Right lobe of liver (tissue), 6 donors: Measurements from ENCODE around the gene TWF2. TPM values are rescaled to one million over a fixed set of nuclear protein-coding genes. Genes with fewer than 3 reads are reported as not detected.

Experiments used
- ATAC-seq, 4 donors: fragments of 200-7000 bp; cut with Tn5 transposase; one replicate each; pipeline ENCODE4 v1.9.1; 2020; ENCODE audit warnings: mild to moderate bottlenecking in 4 of 4, moderate library complexity in 4 of 4
- DNase-seq, 3 donors: peaks; one replicate each; pipeline ENCODE4 v3.0.0-alpha.2; 2020
- H3K27ac ChIP-seq, 3 donors: fragments of 200-600 bp; one replicate each; pipeline ENCODE4 v1.8.0; 2022
- H3K27me3 ChIP-seq, 2 donors: fragments of 200-600 bp; one replicate each; pipeline ENCODE4 v1.8.0; 2022
- H3K36me3 ChIP-seq, 4 donors: fragments of 200-600 bp; sonication (generic) in 1 of 4; one replicate each; pipeline versions ENCODE4 v1.5.1 to v1.8.0; 2017 to 2022; ENCODE audit warnings: control low read depth in 1 of 4
- H3K4me1 ChIP-seq, 4 donors: fragments of 200-600 bp; sonication (generic) in 1 of 4; one replicate each; pipeline versions ENCODE4 v1.5.1 to v1.8.0; 2017 to 2022; ENCODE audit warnings: control low read depth in 1 of 4
- H3K4me3 ChIP-seq, 3 donors: fragments of 200-600 bp; one replicate each; pipeline ENCODE4 v1.8.0; 2022
- H3K9me3 ChIP-seq, 4 donors: fragments of 200-600 bp; sonication (generic) in 1 of 4; one replicate each; pipeline versions ENCODE4 v1.5.1 to v1.8.0; 2017 to 2022; ENCODE audit warnings: control low read depth in 1 of 4
- CTCF ChIP-seq, 4 donors: fragments of 200-600 bp in 3 of 4; fragments of 450-650 bp in 1 of 4; IDR thresholded peaks; one replicate each; pipeline versions ENCODE4 v1.5.1 to v1.8.0; 2016 to 2022; ENCODE audit warnings: antibody characterized with exemption in 4 of 4, mild to moderate bottlenecking in 2 of 4
- POLR2A ChIP-seq: fragments of 450-650 bp; IDR thresholded peaks from one replicate; pipeline ENCODE4 v1.6.1; 2017; ENCODE audit warnings: antibody characterized with exemption, mild to moderate bottlenecking
- WGBS: methylation state at CpG from one replicate; pipeline ENCODE4 v1.1.6; 2018; ENCODE audit warnings: low coverage, low lambda C conversion rate; ENCODE audit not compliant: insufficient coverage; ENCODE audit errors: missing lambda C conversion rate; 5-methylcytosine and 5-hydroxymethylcytosine counted together
- intact Hi-C, 2 donors: fragments of 100-400 bp; cut with DNase I; formaldehyde crosslinking; loops; one replicate each; pipeline versions ENCODE4 v1.11.2 to v1.14.1; 2022
- total RNA-seq, 6 experiments: library from RNA; depleted of rRNA in 2 of 6; stranded (reverse); fragments of >200 nt in 2 of 6; fragmentation: NEBNext Ultra II Directional in 3 of 6; extraction: Animal tissue kit (Norgen Biotek cat#: 25700) in 3 of 6; gene quantifications; one replicate each; pipeline versions ENCODE4 v1.1.0 to v1.2.4, GENCODE V29; 2016 to 2023
- donor health status: DM: no; HTN: yes; CAD: no.
- donor health status: DM: no; HTN: no; CAD: no.
- donor health status: DM: no; HTN: no; CAD: no.
- donor health status: DM: no; HTN: yes; CAD: no.
- donor health status: DM: no; HTN: yes; CAD: no.

Gene TWF2
- total RNA-seq, 6 experiments from 2014 or later: 12.9 to 34.4 (median 23.7) TPM

DNA sequence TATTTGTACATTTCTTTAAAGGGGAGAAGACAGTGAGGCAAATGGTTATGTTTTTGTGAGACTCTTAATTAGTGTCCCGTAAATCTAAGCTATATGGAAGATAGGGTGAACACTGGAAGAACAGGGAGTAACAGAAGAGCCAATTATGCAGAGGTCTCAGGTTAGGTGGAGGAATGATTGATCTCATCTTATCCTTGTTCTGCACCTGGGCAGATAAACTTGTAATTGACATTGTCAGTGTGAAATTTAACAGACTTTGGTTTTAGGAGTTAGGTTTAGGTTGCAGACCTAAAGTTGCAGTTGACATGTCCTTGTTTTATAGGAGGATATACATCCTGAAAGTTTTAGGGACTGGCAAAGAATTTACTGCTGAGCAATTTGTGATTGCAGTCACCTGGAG, 3.1 kb upstream of the TWF2 start:
- no peak overlapping the region for H3K4me3 ChIP-seq
- no peaks in the 10 kb centered on the region for H3K36me3 ChIP-seq
- ATAC-seq (no peak), DNase-seq (no peak)
- H3K27me3 ChIP-seq: no peaks in the 10 kb centered on the region
- peaks cover 0 to 38% (median 16%) of the 10 kb centered on the region in 4 donors for H3K4me1 ChIP-seq
- no peak for TF ChIP-seq CTCF (IDR thresholded peaks at IDR 0.05)
- TF ChIP-seq POLR2A: no peak
- H3K9me3 ChIP-seq: no peaks in the 10 kb centered on the region
- 75% methylated on average over 1 of the region's 1 CpG for WGBS
- intact Hi-C loops: no loop called here
- no peak overlapping the region for H3K27ac ChIP-seq

- DNase-seq (no peak), ATAC-seq (no peak)
- TF ChIP-seq POLR2A (no peak), CTCF (IDR thresholded peaks at IDR 0.05) (no peak)
- H3K27ac ChIP-seq: no peak overlapping the region
- H3K27me3 ChIP-seq: no peaks in the 10 kb centered on the region
- no peaks in the 10 kb centered on the region for H3K9me3 ChIP-seq
- intact Hi-C loops: no loop called here
- 61% methylated on average over 4 of the region's 4 CpGs for WGBS
- H3K4me1 ChIP-seq: peaks cover 0 to 36% (median 16%) of the 10 kb centered on the region in 4 donors
- H3K4me3 ChIP-seq: no peak overlapping the region
- no peaks in the 10 kb centered on the region for H3K36me3 ChIP-seq
Observed at GRCh38 chr3:52240886-52241370, 2.0 kb upstream of the TWF2 start.

DNA sequence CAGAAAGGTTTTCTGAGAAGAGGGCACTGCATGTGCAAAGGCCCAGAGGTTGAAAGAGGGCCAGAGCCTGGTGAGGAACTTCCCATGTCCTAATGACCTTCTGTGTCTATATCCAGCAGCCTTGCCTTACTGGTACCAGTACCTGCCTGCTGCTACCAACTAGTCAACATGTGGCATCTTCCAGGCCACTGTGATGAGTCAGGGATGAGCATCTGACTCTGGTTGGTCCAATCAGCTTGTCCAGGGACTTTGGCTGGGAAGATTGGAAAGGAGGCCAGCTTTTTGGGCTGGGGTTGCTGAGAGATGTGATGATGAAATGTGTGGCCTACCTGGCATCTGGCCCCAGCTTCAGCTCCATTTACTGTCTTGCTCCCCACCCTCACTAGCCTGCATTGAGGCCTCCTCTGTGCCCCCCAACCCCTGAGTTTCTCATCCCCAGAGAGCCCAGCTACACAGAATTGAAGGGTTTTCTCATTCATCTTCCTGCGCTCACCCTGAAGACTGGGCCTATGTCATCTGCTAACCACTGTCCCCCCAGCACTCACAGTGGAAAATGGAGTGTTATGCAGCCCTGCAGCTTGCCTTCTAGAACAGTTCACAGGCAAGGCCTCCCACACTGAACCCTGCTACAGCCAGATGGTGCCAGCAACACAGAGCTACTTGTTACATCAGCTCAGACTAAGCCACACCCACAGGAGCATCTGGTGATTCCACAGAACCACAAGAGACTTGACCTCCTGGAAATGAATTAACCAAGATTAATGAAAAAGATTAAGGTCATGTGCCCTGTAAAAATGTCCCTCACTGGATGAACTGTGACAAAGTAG, 1.3 kb upstream of the TWF2 start:
- intact Hi-C loops: no loop called here
- Histone ChIP-seq H3K36me3 (no peaks in the 10 kb centered on the region), H3K27ac (peak overlapping the region in 2 of 3 donors; percentile 83 to 94), H3K9me3 (no peaks in the 10 kb centered on the region), H3K27me3 (no peaks in the 10 kb centered on the region), H3K4me3 (no peak overlapping the region), H3K4me1 (peaks cover 0 to 35% (median 16%) of the 10 kb centered on the region in 4 donors)
- TF ChIP-seq POLR2A: no peak
- peak in 1 of 4 donors; percentile 14 for TF ChIP-seq CTCF (IDR thresholded peaks at IDR 0.05)
- peak; percentile 43 to 72 (median 68) for DNase-seq
- peak; percentile 28 to 42 (median 41) for ATAC-seq
- no CpG with 5 or more reads among the region's 1 CpG for WGBS

DNA sequence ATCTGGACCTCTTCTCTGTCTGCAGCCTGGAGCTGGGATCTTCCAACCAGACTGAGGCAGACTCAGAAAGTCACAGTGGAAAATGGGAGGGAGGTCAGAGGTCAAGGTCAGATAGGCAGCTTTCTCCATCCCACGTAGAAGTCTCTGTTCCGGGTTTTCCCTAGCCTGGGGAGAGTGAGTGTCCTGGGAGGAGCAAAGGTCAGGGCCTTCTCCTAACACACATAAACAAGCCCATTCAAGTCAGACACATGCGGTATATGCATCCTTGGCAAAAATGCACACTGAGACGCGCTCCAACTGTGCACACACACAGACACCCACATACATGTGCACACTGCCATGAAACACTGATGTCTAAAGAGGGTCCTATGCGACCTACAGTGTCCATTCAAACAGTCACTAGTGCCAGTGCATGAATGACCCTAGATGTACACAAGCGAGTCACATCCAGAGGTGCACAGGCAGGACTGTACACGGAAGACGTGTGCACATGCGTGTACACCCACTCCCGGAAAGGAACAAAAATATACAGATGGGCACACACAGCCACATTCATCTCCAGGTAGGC, 681 bp downstream of the TWF2 start:
- H3K4me3 ChIP-seq: peak overlapping the region; percentile 82 to 94 (median 89)
- no peaks in the 10 kb centered on the region for H3K27me3 ChIP-seq
- peak; percentile 38 to 46 (median 42) for ATAC-seq
- peak in 1 of 3 donors; percentile 32 for DNase-seq
- H3K9me3 ChIP-seq: no peaks in the 10 kb centered on the region
- H3K4me1 ChIP-seq: peaks cover 0 to 49% (median 24%) of the 10 kb centered on the region in 4 donors
- no peak for TF ChIP-seq CTCF (IDR thresholded peaks at IDR 0.05)
- no peaks in the 10 kb centered on the region for H3K36me3 ChIP-seq
- intact Hi-C loops: loop anchor here in 1 of 2 donors (5.0 kb wide), 1 partner anchor 39 kb away; the partner anchor contains the start of gene WDR82
- peak overlapping the region; percentile 78 to 94 (median 83) for H3K27ac ChIP-seq
- 1% methylated on average over 9 of the region's 11 CpGs for WGBS
